ENCODE measurements around the gene GATAD2A.

Gene GATAD2A

GRCh38 chr19:19438366-19439175 is 33.1 kb downstream of the GATAD2A start:
- H4K8ac ChIP-seq (ENCODE audit: low read depth, low read length) = no peak overlapping the region
- no peak overlapping the region for H3K27ac ChIP-seq (ENCODE audit: low read depth, low read length)
- no peak overlapping the region for H2BK12ac ChIP-seq (ENCODE audit: low read length)
- H2BK5ac ChIP-seq (ENCODE audit: low read depth, low read length, poor library complexity) = no peak overlapping the region
- H3K4ac ChIP-seq (ENCODE audit: low read depth, low read length) = peak overlapping the region; percentile 86
- no peak overlapping the region for H3K4me3 ChIP-seq (ENCODE audit: low read depth, low read length)
- no CpG with 5 or more reads among the region's 4 CpGs for WGBS (ENCODE audit: extremely low coverage, insufficient coverage, insufficient read length)
- peaks cover 11% of the 10 kb centered on the region for H3K79me2 ChIP-seq (ENCODE audit: control insufficient read depth, insufficient read depth, low read length, poor library complexity)
- peaks cover 2% of the 10 kb centered on the region for H3K9me3 ChIP-seq (ENCODE audit: insufficient read depth, low read depth, low read length)
- H3K4me2 ChIP-seq (ENCODE audit: low read length) = no peak overlapping the region
- H3K23ac ChIP-seq (ENCODE audit: low read length) = no peak overlapping the region
- no peak overlapping the region for H4K91ac ChIP-seq (ENCODE audit: low read depth, low read length)
- peak overlapping the region; percentile 19 for H2AFZ ChIP-seq (ENCODE audit: insufficient read depth, low read length, poor library complexity)
- DNase-seq = no peak
- H3K36me3 ChIP-seq (ENCODE audit: control insufficient read depth in 1 of 2, insufficient read depth in 2 of 2, low read length in 2 of 2) = peaks cover 2 to 21% of the 10 kb centered on the region in 2 experiments
- H3K79me1 ChIP-seq (ENCODE audit: low read length) = no peaks in the 10 kb centered on the region
- no peak overlapping the region for H4K12ac ChIP-seq (ENCODE audit: low read depth, low read length)
- no peak overlapping the region for H3K9ac ChIP-seq (ENCODE audit: low read length)
- H2AK5ac ChIP-seq (ENCODE audit: low read length) = no peak overlapping the region
- H3K14ac ChIP-seq (ENCODE audit: low read length) = no peak overlapping the region
- no peak overlapping the region for H3K18ac ChIP-seq (ENCODE audit: low read length)
- H2BK120ac ChIP-seq (ENCODE audit: insufficient read depth, low read length, poor library complexity) = no peak overlapping the region
- H3K27me3 ChIP-seq (ENCODE audit: insufficient read depth, low read length) = no peaks in the 10 kb centered on the region
- H3K4me1 ChIP-seq (ENCODE audit: control insufficient read depth in 1 of 2, insufficient read depth in 2 of 2, low read length in 2 of 2) = peaks cover 0 to 3% of the 10 kb centered on the region in 2 experiments

DNA sequence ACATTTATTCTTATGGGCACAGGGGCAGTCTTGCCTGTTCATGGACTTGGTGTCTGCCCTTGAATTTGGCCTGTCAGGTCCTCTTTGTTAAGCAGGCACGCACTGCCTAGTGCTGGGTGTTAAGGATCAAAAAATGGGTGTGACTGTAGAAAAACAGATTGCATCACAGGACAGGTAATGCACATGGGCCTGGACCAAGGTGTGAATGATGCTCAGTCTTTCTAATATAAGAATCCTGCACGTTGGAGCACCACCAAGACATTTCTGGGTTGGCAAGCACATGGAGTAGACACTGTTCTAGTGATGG is 33.7 kb downstream of the GATAD2A start:
- Histone ChIP-seq H2BK5ac (ENCODE audit: low read depth, low read length, poor library complexity) (no peak overlapping the region), H3K79me1 (ENCODE audit: low read length) (no peaks in the 10 kb centered on the region), H3K27me3 (ENCODE audit: insufficient read depth, low read length) (no peaks in the 10 kb centered on the region), H3K36me3 (ENCODE audit: control insufficient read depth in 1 of 2, insufficient read depth in 2 of 2, low read length in 2 of 2) (peaks cover 3 to 25% of the 10 kb centered on the region in 2 experiments), H4K8ac (ENCODE audit: low read depth, low read length) (no peak overlapping the region), H2BK120ac (ENCODE audit: insufficient read depth, low read length, poor library complexity) (no peak overlapping the region), H3K23ac (ENCODE audit: low read length) (no peak overlapping the region), H3K18ac (ENCODE audit: low read length) (no peak overlapping the region), H4K12ac (ENCODE audit: low read depth, low read length) (no peak overlapping the region), H3K4ac (ENCODE audit: low read depth, low read length) (peak overlapping the region; percentile 30), H4K91ac (ENCODE audit: low read depth, low read length) (no peak overlapping the region), H3K4me1 (ENCODE audit: control insufficient read depth in 1 of 2, insufficient read depth in 2 of 2, low read length in 2 of 2) (peaks cover 0 to 4% of the 10 kb centered on the region in 2 experiments), H3K4me3 (ENCODE audit: low read depth, low read length) (no peak overlapping the region), H3K4me2 (ENCODE audit: low read length) (no peak overlapping the region), H3K9ac (ENCODE audit: low read length) (no peak overlapping the region), H3K9me3 (ENCODE audit: insufficient read depth, low read depth, low read length) (peaks cover 2% of the 10 kb centered on the region), H3K14ac (ENCODE audit: low read length) (no peak overlapping the region), H3K79me2 (ENCODE audit: control insufficient read depth, insufficient read depth, low read length, poor library complexity) (peaks cover 14% of the 10 kb centered on the region), H3K27ac (ENCODE audit: low read depth, low read length) (no peak overlapping the region), H2AK5ac (ENCODE audit: low read length) (no peak overlapping the region), H2AFZ (ENCODE audit: insufficient read depth, low read length, poor library complexity) (no peak overlapping the region), H2BK12ac (ENCODE audit: low read length) (no peak overlapping the region)
- no CpG with 5 or more reads among the region's 2 CpGs for WGBS (ENCODE audit: extremely low coverage, insufficient coverage, insufficient read length)
- no peak for DNase-seq

- no peak overlapping the region for H2AK5ac ChIP-seq (ENCODE audit: low read length)
- H3K9ac ChIP-seq (ENCODE audit: low read length) = no peak overlapping the region
- H3K36me3 ChIP-seq (ENCODE audit: control insufficient read depth in 1 of 2, insufficient read depth in 2 of 2, low read length in 2 of 2) = peaks cover 11 to 15% of the 10 kb centered on the region in 2 experiments
- no peak overlapping the region for H2AFZ ChIP-seq (ENCODE audit: insufficient read depth, low read length, poor library complexity)
- no peak overlapping the region for H2BK5ac ChIP-seq (ENCODE audit: low read depth, low read length, poor library complexity)
- H3K79me2 ChIP-seq (ENCODE audit: control insufficient read depth, insufficient read depth, low read length, poor library complexity) = peaks cover 29% of the 10 kb centered on the region
- peaks cover 10 to 17% of the 10 kb centered on the region in 2 experiments for H3K4me1 ChIP-seq (ENCODE audit: control insufficient read depth in 1 of 2, insufficient read depth in 2 of 2, low read length in 2 of 2)
- no peak overlapping the region for H2BK120ac ChIP-seq (ENCODE audit: insufficient read depth, low read length, poor library complexity)
- no peak overlapping the region for H3K14ac ChIP-seq (ENCODE audit: low read length)
- H4K8ac ChIP-seq (ENCODE audit: low read depth, low read length) = no peak overlapping the region
- no peak overlapping the region for H2BK12ac ChIP-seq (ENCODE audit: low read length)
- no peaks in the 10 kb centered on the region for H3K27me3 ChIP-seq (ENCODE audit: insufficient read depth, low read length)
- no peak overlapping the region for H3K4me3 ChIP-seq (ENCODE audit: low read depth, low read length)
- no peaks in the 10 kb centered on the region for H3K9me3 ChIP-seq (ENCODE audit: insufficient read depth, low read depth, low read length)
- no peak overlapping the region for H4K91ac ChIP-seq (ENCODE audit: low read depth, low read length)
- DNase-seq = no peak
- H3K18ac ChIP-seq (ENCODE audit: low read length) = no peak overlapping the region
- peak overlapping the region; percentile 80 for H3K4ac ChIP-seq (ENCODE audit: low read depth, low read length)
- no peak overlapping the region for H3K23ac ChIP-seq (ENCODE audit: low read length)
- no peak overlapping the region for H3K4me2 ChIP-seq (ENCODE audit: low read length)
- H4K12ac ChIP-seq (ENCODE audit: low read depth, low read length) = no peak overlapping the region
- H3K79me1 ChIP-seq (ENCODE audit: low read length) = no peaks in the 10 kb centered on the region
- WGBS (ENCODE audit: extremely low coverage, insufficient coverage, insufficient read length) = no CpG with 5 or more reads among the region's 9 CpGs
- H3K27ac ChIP-seq (ENCODE audit: low read depth, low read length) = no peak overlapping the region
Observed at GRCh38 chr19:19443283-19443682, 37.8 kb downstream of the GATAD2A start.

DNA sequence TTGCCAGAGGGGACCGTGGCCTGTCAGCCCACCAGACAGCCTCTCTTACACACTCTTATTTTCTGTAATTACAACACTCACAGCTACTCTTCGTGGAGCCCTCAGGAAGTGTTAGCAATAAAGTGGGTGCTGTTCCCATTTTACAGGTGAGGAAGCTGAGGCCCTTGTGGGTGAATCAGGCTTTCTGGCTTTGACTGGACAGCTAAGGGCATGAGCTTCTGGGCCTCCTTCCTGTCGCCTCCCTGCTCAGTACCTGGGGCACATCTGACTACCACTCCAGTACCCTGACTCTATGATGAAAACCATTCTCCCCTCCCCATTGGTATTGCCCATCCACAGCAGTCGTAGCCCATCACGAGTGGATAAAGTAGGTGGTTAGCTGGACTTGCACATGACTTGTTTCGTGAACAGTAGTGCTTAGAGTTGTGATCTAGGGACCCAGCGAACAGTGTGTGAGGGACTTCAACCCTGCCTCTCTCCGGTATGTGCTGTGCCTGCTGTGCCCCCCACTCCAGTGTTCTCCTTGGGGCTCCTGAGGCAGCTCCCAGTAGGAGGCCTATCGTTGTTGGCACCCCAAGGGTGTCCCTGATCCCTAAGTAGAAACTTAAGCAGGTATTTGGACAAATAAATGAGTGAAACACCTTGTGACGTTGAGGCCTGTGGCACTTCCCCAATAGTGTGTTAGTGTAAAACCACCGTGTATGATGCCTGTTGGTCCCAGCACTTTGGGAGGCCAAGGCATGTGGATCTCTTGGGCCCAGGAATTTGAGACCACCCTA is 38.6 kb downstream of the GATAD2A start:
- Histone ChIP-seq H3K9ac (ENCODE audit: low read length) (no peak overlapping the region), H3K23ac (ENCODE audit: low read length) (no peak overlapping the region), H3K4me2 (ENCODE audit: low read length) (no peak overlapping the region), H2AFZ (ENCODE audit: insufficient read depth, low read length, poor library complexity) (no peak overlapping the region), H3K4me3 (ENCODE audit: low read depth, low read length) (no peak overlapping the region), H4K8ac (ENCODE audit: low read depth, low read length) (no peak overlapping the region), H2AK5ac (ENCODE audit: low read length) (no peak overlapping the region), H3K4ac (ENCODE audit: low read depth, low read length) (peak overlapping the region; percentile 73), H2BK120ac (ENCODE audit: insufficient read depth, low read length, poor library complexity) (no peak overlapping the region), H3K9me3 (ENCODE audit: insufficient read depth, low read depth, low read length) (no peaks in the 10 kb centered on the region), H4K12ac (ENCODE audit: low read depth, low read length) (no peak overlapping the region), H3K14ac (ENCODE audit: low read length) (no peak overlapping the region), H2BK5ac (ENCODE audit: low read depth, low read length, poor library complexity) (no peak overlapping the region), H3K4me1 (ENCODE audit: control insufficient read depth in 1 of 2, insufficient read depth in 2 of 2, low read length in 2 of 2) (peaks cover 10 to 17% of the 10 kb centered on the region in 2 experiments), H3K36me3 (ENCODE audit: control insufficient read depth in 1 of 2, insufficient read depth in 2 of 2, low read length in 2 of 2) (peaks cover 11 to 13% of the 10 kb centered on the region in 2 experiments), H4K91ac (ENCODE audit: low read depth, low read length) (no peak overlapping the region), H3K79me1 (ENCODE audit: low read length) (no peaks in the 10 kb centered on the region), H3K18ac (ENCODE audit: low read length) (peak overlapping the region; percentile 27), H3K27ac (ENCODE audit: low read depth, low read length) (no peak overlapping the region), H3K79me2 (ENCODE audit: control insufficient read depth, insufficient read depth, low read length, poor library complexity) (peaks cover 29% of the 10 kb centered on the region), H2BK12ac (ENCODE audit: low read length) (no peak overlapping the region), H3K27me3 (ENCODE audit: insufficient read depth, low read length) (no peaks in the 10 kb centered on the region)
- no peak for DNase-seq
- no CpG with 5 or more reads among the region's 11 CpGs for WGBS (ENCODE audit: extremely low coverage, insufficient coverage, insufficient read length)

Data from trophoblast cell (in vitro differentiated cells and primary cell).